ENCODE measurements around the gene LIMA1. TPM values are rescaled to one million over a fixed set of nuclear protein-coding genes. Genes with fewer than 3 reads are reported as not detected.
"Not testable (repeated sequence)": the region's sequence is repeated elsewhere in the genome, so short reads cannot be mapped to it uniquely, and the experiment has no call there.

The LIMA1 gene
- total RNA-seq, 1 donor from 2014 or later = 30.9 TPM

DNA sequence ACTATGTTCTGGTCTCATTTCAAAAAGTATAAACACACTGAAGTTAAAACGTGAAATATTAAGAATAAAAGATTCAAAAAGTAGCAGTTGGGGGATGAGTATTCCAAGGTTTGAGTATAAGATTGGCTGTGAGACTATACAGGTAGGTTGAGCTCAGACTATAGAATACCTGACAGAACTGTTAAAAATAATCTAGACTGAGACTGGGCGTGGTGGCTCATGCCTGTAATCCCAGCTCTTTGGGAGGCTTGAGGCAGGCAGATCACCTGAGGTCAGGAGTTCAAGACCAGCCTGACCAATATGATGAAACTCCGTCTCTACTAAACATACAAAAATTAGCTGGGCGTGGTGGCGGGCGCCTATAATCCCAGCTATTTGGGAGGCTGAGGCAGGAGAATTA lies 64.3 kb downstream of the LIMA1 start:
- not testable (repeated sequence) for DNase-seq (ENCODE audit: low read depth in 2 of 2)

DNA sequence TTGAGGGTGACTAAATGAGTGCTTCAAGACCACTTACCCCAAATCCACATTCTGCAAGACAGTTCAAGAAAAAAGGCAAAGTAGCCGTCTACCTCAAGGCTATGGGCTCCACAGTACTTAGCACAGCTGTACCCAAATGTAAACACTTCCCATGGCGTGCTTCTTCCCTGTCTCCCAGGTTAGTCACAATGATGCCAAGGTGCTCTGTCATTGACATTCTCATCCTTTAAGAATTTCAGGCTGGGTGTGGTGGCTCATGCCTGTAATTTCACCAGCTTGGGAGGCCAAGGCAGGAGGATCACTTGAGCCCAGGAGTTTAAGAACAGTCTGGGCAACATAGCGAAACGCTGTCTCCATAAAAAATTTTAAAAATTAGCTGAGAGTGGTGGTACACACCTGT lies 64.9 kb downstream of the LIMA1 start:
- no peak for DNase-seq (ENCODE audit: low read depth in 2 of 2)

GRCh38 chr12:50217202-50217601 lies 66.1 kb downstream of the LIMA1 start:
- no peak for DNase-seq (ENCODE audit: low read depth in 2 of 2)

DNA sequence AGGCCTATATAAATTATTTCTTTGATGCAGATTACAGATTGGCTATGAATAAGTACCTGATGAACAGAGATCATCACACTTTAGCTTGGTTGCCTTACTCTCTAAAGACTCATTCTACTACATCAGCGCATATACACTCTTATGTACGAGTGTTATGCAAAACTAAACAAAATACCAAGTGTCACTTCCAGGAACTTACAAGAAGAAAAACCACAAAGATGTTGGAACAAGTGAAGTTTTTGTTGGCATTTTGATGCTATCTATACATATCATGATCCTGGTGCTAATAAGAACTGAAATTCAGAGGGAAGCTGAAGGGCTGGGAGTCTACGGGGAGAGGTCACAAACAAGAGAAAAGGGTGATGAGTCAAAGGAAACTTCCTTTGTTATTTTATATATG lies 68.3 kb downstream of the LIMA1 start:
- DNase-seq (ENCODE audit: low read depth in 2 of 2) = peak in 1 of 2 donors; percentile 41

DNA sequence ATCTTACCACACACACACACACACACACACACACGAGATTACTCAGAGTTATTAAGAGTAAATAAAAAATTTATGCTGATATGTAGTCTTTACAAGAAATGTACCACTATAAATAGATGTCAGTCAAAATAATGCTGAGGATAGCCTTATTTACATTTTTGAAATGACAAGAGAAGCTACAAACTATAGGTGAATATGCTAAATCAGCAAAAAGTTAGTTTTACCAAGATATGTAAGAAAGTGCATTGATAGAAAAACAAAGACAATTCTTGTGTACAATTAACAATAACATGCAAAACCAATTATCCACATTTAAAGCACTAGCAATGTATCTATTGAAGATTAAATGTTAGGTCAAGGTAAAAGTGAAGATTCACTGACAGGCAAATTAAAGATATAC lies 69.3 kb downstream of the LIMA1 start:
- DNase-seq (ENCODE audit: low read depth in 2 of 2) = no peak

DNA sequence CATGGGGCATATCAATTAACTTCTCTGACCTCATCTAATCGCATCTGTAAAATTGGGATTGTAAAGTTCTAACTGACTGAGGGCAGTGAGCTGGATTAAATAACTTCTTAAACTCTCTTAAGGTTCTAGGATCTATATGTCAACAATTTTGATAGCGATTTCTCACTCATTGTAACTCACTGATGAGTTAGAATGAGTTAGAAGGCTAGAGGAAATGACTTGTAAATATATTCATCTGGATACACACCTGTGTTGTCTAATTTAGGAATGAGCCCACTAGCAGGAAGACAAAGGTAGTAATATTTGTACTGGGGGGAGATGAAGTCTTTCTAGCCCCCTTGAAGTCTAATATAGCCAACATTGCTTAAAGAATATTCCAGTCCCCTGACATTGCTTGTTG lies 69.9 kb downstream of the LIMA1 start:
- no peak for DNase-seq (ENCODE audit: low read depth in 2 of 2)

GRCh38 chr12:50212071-50212467 lies 71.3 kb downstream of the LIMA1 start:
- no peak for DNase-seq (ENCODE audit: low read depth in 2 of 2)

- DNase-seq (ENCODE audit: low read depth in 2 of 2) = peak in 1 of 2 donors; percentile 43
Measured at GRCh38 chr12:50211392-50212070, 71.8 kb downstream of the LIMA1 start.

DNA sequence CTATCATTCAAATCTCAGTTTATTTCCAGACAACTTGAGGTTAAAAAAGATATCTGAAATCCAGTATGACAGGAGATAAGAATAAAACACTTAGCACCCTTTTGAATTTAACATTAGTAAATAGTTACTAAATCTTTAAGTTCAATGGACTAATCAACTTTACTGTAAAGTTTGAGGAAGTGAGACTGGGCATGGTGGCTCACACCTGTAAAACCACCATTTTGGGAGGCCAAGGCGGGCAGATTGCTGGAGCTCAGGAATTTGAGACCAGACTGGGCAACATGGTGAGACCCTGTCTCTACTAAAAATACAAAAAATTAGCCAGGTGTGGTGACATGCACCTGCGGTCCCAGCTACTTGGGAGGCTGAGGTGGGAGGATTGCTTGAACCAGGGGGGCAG lies 75.9 kb downstream of the LIMA1 start:
- no peak for DNase-seq (ENCODE audit: low read depth in 2 of 2)

GRCh38 chr12:50205648-50206047 lies 77.7 kb downstream of the LIMA1 start:
- no peak for DNase-seq (ENCODE audit: low read depth in 2 of 2)

DNA sequence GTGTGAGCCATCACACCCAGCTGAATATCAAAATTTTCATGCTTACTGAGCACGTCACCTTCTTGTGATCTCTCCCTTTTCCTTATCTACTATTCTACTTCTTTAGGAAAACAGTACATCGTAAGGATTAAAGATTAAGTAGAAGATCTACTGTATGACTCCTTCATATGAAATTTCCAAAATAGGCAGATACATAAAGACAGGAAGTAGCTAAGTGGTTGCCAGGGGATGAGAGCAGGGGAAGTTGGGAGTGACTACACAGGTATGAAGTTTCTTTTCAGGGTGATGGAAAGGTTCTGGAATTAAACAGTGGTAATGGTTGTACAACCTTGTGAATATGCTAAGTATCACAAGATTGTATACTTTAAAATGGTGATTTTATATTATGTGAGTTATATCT lies 79.6 kb downstream of the LIMA1 start:
- DNase-seq (ENCODE audit: low read depth in 2 of 2) = no peak

DNA sequence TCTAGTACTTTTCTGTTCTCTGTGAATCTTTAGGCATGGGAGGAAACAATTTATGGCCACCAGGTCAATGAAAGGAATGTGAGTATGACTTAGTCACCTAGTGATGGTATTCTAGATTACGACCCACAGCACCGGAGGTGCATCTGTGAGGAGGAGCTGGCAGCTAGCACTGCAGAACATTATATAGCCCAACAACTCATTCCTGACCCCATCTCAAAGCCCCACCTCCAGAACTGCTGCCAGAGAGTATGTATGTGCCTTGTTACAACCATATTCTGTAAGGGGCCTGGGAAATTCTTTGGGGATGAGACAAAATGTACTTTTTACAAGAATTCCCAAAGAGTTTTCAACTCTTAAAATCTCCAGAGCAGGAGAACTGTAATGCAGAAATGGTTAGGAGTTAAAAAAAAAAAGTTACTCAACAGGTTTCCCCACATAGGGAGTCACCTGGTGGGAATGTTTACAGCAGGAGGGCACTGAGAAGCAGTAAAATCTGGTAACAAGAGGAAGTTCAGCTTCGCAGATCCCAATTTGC lies 81.3 kb downstream of the LIMA1 start:
- DNase-seq (ENCODE audit: low read depth in 2 of 2) = peak; percentile 41 to 92

DNA sequence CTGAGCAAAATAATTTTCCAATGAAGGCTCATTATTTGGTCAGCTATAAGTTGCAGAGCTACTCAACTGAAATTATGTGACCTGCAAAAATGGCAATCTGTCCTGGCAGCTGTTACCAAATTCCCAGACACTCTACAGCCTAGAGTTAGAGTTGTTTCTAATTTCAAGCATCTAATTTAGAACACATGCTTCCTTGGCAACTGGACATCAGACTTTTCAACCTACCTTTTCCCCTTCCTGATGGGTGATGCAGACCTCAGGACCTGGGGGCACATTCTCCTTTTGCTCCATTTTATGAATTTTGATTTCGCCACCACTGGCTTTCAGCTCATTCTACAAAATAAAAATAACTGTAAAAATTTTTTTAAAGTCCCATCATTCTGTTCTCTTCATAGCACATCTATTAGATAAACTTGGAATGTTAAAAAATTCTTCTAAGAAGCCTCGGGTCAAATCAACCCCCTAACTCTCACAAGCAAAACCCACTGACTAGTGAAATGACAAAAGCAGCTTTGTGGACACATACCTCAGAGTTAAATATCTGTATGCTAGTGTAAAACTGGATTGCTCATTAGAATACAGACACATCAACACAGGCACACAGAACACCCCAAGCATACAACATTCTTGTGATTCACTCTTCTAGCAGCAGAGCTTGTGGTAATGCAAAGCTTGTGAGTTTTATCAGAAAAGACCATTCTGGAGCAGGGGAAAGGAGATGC lies 82.6 kb downstream of the LIMA1 start:
- no peak for DNase-seq (ENCODE audit: low read depth in 2 of 2)

DNA sequence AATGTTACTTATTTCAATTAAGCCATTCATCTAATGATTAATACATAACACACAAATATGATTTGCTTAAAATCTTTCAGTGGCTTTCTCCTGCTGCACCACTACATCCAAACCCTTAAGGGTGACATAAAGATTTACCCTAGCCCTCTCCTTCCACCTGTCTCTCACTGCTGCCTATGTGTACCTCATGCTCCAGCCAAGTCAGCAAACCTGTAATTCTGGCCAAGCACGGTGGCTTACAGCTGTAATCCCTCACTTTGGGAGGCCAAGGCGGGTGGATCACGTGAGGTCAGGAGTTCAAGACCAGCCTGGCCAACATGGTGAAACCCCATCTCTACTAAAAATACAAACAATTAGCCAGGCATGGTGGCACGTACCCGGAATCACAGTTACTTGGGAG lies 84.5 kb downstream of the LIMA1 start:
- DNase-seq (ENCODE audit: low read depth in 2 of 2) = no peak

DNA sequence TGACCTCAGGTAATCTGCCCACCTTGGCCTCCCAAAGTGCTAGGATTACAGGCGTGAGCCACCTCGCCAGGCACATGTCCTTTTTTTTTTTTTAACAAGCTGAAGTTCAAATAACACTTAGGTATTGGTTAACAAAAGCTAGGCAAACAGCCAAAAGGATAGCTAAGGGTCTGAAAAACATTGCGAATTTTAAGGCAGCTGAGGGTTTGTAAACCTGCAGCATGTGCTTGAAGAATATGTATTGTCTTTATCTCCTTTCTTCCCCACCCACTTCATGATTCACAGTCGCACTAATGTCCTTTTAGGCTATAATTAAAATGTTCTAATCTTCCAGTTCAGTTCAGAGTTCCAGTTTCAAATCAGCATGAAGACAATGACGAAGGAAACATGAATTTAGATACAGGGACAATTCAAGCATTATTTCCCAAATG lies 86.0 kb downstream of the LIMA1 start:
- peak in 1 of 2 donors; percentile 60 for DNase-seq (ENCODE audit: low read depth in 2 of 2)

DNA sequence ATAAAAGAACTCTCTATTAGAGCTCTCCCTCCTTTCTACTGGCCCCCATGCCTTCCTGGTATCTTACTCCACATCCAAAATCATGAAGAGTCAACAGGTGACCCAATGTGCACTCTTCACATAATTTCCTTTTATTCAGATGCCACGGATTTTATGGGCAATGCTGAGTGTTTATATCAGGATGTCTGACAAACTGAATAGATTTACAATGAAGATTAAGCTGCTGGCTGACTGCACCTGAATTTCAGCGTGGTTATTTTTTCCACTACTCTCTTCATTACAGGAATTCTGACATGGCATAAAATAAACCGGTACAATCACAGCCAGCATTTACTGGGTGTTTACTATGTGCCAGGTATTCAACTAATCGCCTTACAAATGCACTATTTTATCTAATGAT lies 86.8 kb downstream of the LIMA1 start:
- DNase-seq (ENCODE audit: low read depth in 2 of 2) = peak; percentile 39 to 42

DNA sequence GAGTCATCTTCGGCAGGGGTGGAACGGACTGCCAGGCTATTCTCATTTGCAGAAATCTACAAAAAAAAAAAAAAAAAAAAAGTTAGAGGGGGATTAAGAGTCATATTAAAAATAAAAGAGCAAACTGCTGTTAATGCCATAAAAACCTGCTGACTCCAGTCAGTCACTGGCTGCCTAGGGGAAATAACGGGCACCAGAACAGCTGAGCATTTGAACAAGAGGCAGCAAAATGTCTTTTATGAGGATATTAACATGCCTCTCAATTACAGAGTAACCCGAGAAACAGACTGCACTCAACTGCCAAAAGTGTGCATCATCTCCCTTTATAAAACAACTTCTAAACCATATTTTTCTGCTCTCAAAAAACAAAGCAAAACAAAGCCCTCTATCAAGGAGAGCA lies 87.5 kb downstream of the LIMA1 start:
- no peak for DNase-seq (ENCODE audit: low read depth in 2 of 2)

GRCh38 chr12:50192908-50193307 lies 90.4 kb downstream of the LIMA1 start:
- DNase-seq (ENCODE audit: low read depth in 2 of 2) = peak; percentile 39 to 83

- no peak for DNase-seq (ENCODE audit: low read depth in 2 of 2)
Measured at GRCh38 chr12:50192236-50192635, 91.1 kb downstream of the LIMA1 start.

GRCh38 chr12:50190859-50191258 lies 92.5 kb downstream of the LIMA1 start:
- DNase-seq (ENCODE audit: low read depth in 2 of 2) = no peak

- no peak for DNase-seq (ENCODE audit: low read depth in 2 of 2)
Measured at GRCh38 chr12:50188875-50189575, 94.3 kb downstream of the LIMA1 start.

- no peak for DNase-seq (ENCODE audit: low read depth in 2 of 2)
Measured at GRCh38 chr12:50188241-50188781, 95.0 kb downstream of the LIMA1 start.

Measured in dermis microvascular lymphatic vessel endothelial cell (primary cell).